ENCODE data around the gene GCK. TPM values are rescaled to one million over a fixed set of nuclear protein-coding genes. Genes with fewer than 3 reads are reported as not detected.

Gene GCK
- total and polyA plus RNA-seq, 4 donors, result 0.09 to 12.7 (median 0.44) TPM

DNA sequence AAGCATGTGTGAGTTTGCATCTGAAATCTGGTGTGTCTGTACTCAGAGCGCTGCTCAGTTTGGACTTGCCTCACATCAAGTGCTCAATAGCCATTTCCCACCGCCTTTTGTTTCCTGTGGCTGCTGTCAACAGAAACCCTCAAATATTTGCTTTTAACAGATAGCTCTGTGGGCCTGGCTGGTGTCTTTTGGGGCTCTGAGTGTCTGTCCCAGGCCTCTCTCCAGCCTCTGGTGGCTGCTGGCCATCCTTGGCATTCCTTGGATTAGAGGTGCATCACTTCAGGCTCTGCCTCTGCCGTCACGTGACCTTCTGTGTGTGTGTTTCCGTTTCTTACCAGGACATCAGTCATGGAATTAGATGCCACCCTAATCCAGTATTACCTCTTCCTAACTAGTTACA lies 20.9 kb upstream of the GCK start:
- peaks cover 18 to 80% (median 55%) of the 10 kb centered on the region in 4 donors for H3K36me3 ChIP-seq (ENCODE audit: control insufficient read depth in 4 of 4, insufficient read depth in 3 of 4, low read depth in 1 of 4, low read length in 3 of 4)
- no peak overlapping the region for H3K4me3 ChIP-seq (ENCODE audit: low read depth in 1 of 3, low read length in 3 of 3)
- H3K9ac ChIP-seq (ENCODE audit: low read depth in 1 of 2, low read length in 2 of 2), result no peak overlapping the region
- no peaks in the 10 kb centered on the region for H3K4me1 ChIP-seq (ENCODE audit: control insufficient read depth in 4 of 4, insufficient read depth in 4 of 4, low read length in 3 of 4)
- 82% methylated on average over 5 of the region's 5 CpGs for WGBS
- no peaks in the 10 kb centered on the region for H3K27me3 ChIP-seq (ENCODE audit: control insufficient read depth in 4 of 4, insufficient read depth in 4 of 4, low read length in 3 of 4)
- H3K9me3 ChIP-seq (ENCODE audit: control insufficient read depth in 4 of 4, low read length in 3 of 4), result no peaks in the 10 kb centered on the region
- TF ChIP-seq RXRA (IDR thresholded peaks at IDR 0.05) (no peak), GABPA (IDR thresholded peaks at IDR 0.05 in 1 of 2, conservative IDR thresholded peaks at IDR 0.05 in 1 of 2) (no peak), EGR1 (IDR thresholded peaks at IDR 0.05; ENCODE audit: low read depth in 2 of 2) (no peak), SP1 (IDR thresholded peaks at IDR 0.05) (no peak), ZBTB33 (IDR thresholded peaks at IDR 0.05) (no peak), JUND (IDR thresholded peaks at IDR 0.05) (no peak)
- DNase-seq (ENCODE audit: low spot score), result no peak
- H3K27ac ChIP-seq (ENCODE audit: low read depth in 1 of 2, low read length in 2 of 2), result no peak overlapping the region

- Histone ChIP-seq H3K4me3 (ENCODE audit: low read depth in 1 of 3, low read length in 3 of 3) (no peak overlapping the region), H3K9ac (ENCODE audit: low read depth in 1 of 2, low read length in 2 of 2) (no peak overlapping the region), H3K36me3 (ENCODE audit: control insufficient read depth in 4 of 4, insufficient read depth in 3 of 4, low read depth in 1 of 4, low read length in 3 of 4) (peaks cover 18 to 81% (median 58%) of the 10 kb centered on the region in 4 donors), H3K27ac (ENCODE audit: low read depth in 1 of 2, low read length in 2 of 2) (no peak overlapping the region), H3K27me3 (ENCODE audit: control insufficient read depth in 4 of 4, insufficient read depth in 4 of 4, low read length in 3 of 4) (no peaks in the 10 kb centered on the region), H3K9me3 (ENCODE audit: control insufficient read depth in 4 of 4, low read length in 3 of 4) (no peaks in the 10 kb centered on the region), H3K4me1 (ENCODE audit: control insufficient read depth in 4 of 4, insufficient read depth in 4 of 4, low read length in 3 of 4) (peaks cover 0 to 6% (median 1%) of the 10 kb centered on the region in 4 donors)
- WGBS, result 97% methylated on average over 7 of the region's 7 CpGs
- TF ChIP-seq, protein P1, sequence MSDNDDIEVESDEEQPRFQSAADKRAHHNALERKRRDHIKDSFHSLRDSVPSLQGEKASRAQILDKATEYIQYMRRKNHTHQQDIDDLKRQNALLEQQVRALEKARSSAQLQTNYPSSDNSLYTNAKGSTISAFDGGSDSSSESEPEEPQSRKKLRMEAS (IDR thresholded peaks at IDR 0.05), result no peak
- no peak for TF ChIP-seq RAD21 (IDR thresholded peaks at IDR 0.05)
- no peak for TF ChIP-seq ATF3 (IDR thresholded peaks at IDR 0.05)
- no peak for TF ChIP-seq RXRA (IDR thresholded peaks at IDR 0.05)
- TF ChIP-seq HNF4G (IDR thresholded peaks at IDR 0.05), result no peak
- no peak for TF ChIP-seq FOXA1 (IDR thresholded peaks at IDR 0.05)
- DNase-seq (ENCODE audit: low spot score), result no peak
These were observed 18.8 kb upstream of the GCK start for GRCh38 chr7:44208085-44208484.

DNA sequence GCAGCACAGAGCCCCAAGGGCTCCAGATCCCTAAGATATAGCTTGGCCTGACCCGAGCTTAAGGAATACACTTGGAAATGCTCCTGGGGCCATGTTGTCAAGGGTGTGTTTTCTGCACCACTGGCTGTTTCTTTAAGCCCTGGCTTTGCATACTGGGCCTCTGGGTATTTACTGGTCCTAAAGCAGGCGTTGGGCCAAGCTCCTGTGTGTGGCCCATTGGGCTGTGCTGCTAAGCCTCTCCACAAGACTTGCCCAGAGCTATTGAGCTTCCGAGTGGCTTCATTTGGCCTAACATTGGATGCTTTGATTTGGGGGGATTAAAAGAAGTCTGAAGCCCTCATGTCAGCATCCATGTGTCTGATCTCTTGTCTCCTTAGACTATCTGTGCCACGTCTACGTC lies 16.8 kb upstream of the GCK start:
- WGBS, result 97% methylated on average over 5 of the region's 5 CpGs
- no peak overlapping the region for H3K27ac ChIP-seq (ENCODE audit: low read depth in 1 of 2, low read length in 2 of 2)
- H3K9ac ChIP-seq (ENCODE audit: low read depth in 1 of 2, low read length in 2 of 2), result no peak overlapping the region
- no peak for DNase-seq (ENCODE audit: low spot score)
- no peak overlapping the region for H3K4me3 ChIP-seq (ENCODE audit: low read depth in 1 of 3, low read length in 3 of 3)
- no peaks in the 10 kb centered on the region for H3K27me3 ChIP-seq (ENCODE audit: control insufficient read depth in 4 of 4, insufficient read depth in 4 of 4, low read length in 3 of 4)
- no peaks in the 10 kb centered on the region for H3K9me3 ChIP-seq (ENCODE audit: control insufficient read depth in 4 of 4, low read length in 3 of 4)
- H3K36me3 ChIP-seq (ENCODE audit: control insufficient read depth in 4 of 4, insufficient read depth in 3 of 4, low read depth in 1 of 4, low read length in 3 of 4), result peaks cover 12 to 62% (median 49%) of the 10 kb centered on the region in 4 donors
- peaks cover 0 to 20% (median 14%) of the 10 kb centered on the region in 4 donors for H3K4me1 ChIP-seq (ENCODE audit: control insufficient read depth in 4 of 4, insufficient read depth in 4 of 4, low read length in 3 of 4)
- no peak for TF ChIP-seq FOXA1 (IDR thresholded peaks at IDR 0.05)
- TF ChIP-seq NR2F2 (IDR thresholded peaks at IDR 0.05), result no peak
- TF ChIP-seq, protein P2, sequence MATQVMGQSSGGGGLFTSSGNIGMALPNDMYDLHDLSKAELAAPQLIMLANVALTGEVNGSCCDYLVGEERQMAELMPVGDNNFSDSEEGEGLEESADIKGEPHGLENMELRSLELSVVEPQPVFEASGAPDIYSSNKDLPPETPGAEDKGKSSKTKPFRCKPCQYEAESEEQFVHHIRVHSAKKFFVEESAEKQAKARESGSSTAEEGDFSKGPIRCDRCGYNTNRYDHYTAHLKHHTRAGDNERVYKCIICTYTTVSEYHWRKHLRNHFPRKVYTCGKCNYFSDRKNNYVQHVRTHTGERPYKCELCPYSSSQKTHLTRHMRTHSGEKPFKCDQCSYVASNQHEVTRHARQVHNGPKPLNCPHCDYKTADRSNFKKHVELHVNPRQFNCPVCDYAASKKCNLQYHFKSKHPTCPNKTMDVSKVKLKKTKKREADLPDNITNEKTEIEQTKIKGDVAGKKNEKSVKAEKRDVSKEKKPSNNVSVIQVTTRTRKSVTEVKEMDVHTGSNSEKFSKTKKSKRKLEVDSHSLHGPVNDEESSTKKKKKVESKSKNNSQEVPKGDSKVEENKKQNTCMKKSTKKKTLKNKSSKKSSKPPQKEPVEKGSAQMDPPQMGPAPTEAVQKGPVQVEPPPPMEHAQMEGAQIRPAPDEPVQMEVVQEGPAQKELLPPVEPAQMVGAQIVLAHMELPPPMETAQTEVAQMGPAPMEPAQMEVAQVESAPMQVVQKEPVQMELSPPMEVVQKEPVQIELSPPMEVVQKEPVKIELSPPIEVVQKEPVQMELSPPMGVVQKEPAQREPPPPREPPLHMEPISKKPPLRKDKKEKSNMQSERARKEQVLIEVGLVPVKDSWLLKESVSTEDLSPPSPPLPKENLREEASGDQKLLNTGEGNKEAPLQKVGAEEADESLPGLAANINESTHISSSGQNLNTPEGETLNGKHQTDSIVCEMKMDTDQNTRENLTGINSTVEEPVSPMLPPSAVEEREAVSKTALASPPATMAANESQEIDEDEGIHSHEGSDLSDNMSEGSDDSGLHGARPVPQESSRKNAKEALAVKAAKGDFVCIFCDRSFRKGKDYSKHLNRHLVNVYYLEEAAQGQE (IDR thresholded peaks at IDR 0.05), result no peak
- TF ChIP-seq YY1 (IDR thresholded peaks at IDR 0.05), result no peak
- no peak for TF ChIP-seq FOXA2 (IDR thresholded peaks at IDR 0.05)
- TF ChIP-seq ZBTB33 (IDR thresholded peaks at IDR 0.05), result no peak
- TF ChIP-seq GABPA (IDR thresholded peaks at IDR 0.05 in 1 of 2, conservative IDR thresholded peaks at IDR 0.05 in 1 of 2), result no peak
- TF ChIP-seq ATF3 (IDR thresholded peaks at IDR 0.05), result no peak
- no peak for TF ChIP-seq HNF4G (IDR thresholded peaks at IDR 0.05)
- TF ChIP-seq, protein P1 (IDR thresholded peaks at IDR 0.05), result no peak
- no peak for TF ChIP-seq CTCF (IDR thresholded peaks at IDR 0.05; ENCODE audit: low read depth, low read length, missing input control)
- TF ChIP-seq HNF4A (conservative IDR thresholded peaks at IDR 0.05), result no peak
- no peak for TF ChIP-seq SP1 (IDR thresholded peaks at IDR 0.05)
- no peak for TF ChIP-seq RAD21 (IDR thresholded peaks at IDR 0.05)
- no peak for TF ChIP-seq RXRA (IDR thresholded peaks at IDR 0.05)
